Endothelial cell of umbilical vein (primary cell): ENCODE measurements around the gene PELI2. TPM values are rescaled to one million over a fixed set of nuclear protein-coding genes. Genes with fewer than 3 reads are reported as not detected.

Experiments used
- BruUV-seq: library from RNA; stranded (reverse); fragments of 400-500 nt; replicated peaks from 2 replicates; lab custom pipeline; 2021; lab: Mats Ljungman, UMichigan
- CTCF ChIA-PET: fragments of 300-600, 350-600 bp; sonication (Branson Sonifier 250); formaldehyde crosslinking; loops from one replicate; lab custom pipeline; 2021; ENCODE audit warnings: antibody characterized with exemption, inconsistent platforms; lab: Charles Lee
- POLR2A ChIA-PET: fragments of 300-600, 350-600 bp; sonication (Branson Sonifier 250); formaldehyde crosslinking; loops from one replicate; lab custom pipeline; 2021; ENCODE audit warnings: antibody characterized with exemption, inconsistent platforms; lab: Charles Lee
- DNase-seq: peaks from one replicate; pipeline ENCODE4 v3.0.0-alpha.2; 2011; ENCODE audit warnings: low read depth, low spot score
- FAIRE-seq: peaks from 2 replicates; lab custom pipeline; 2011; peaks lifted over from hg19 to GRCh38; lab: Jason Lieb, UNC
- H2AFZ ChIP-seq: 2 replicates; pipeline ENCODE4 v1.6.0; 2012; ENCODE audit warnings: low read depth, low read length, control low read depth, inconsistent platforms
- H3K27ac ChIP-seq: 2 replicates; pipeline ENCODE4 v1.5.1; 2011; ENCODE audit warnings: low read depth, mild to moderate bottlenecking, control low read depth, low read length, moderate library complexity; ENCODE audit not compliant: insufficient read depth
- H3K27me3 ChIP-seq, 2 experiments: 2 replicates each; pipeline versions ENCODE4 v1.6.0 to v1.6.1; 2011; ENCODE audit warnings: low read length in 2 of 2, mixed read lengths in 1 of 2; ENCODE audit not compliant: control insufficient read depth in 2 of 2, insufficient read depth in 2 of 2
- H3K36me3 ChIP-seq, 2 experiments: 2 replicates in 1 of 2; 3 replicates in 1 of 2; pipeline ENCODE4 v1.5.1; 2011; ENCODE audit warnings: low read length in 2 of 2, mild to moderate bottlenecking in 1 of 2, moderate library complexity in 1 of 2; ENCODE audit not compliant: control insufficient read depth in 2 of 2, insufficient read depth in 2 of 2; ENCODE audit errors: extremely low read depth in 1 of 2
- H3K4me1 ChIP-seq: 3 replicates; pipeline ENCODE4 v1.5.1; 2011; ENCODE audit warnings: mild to moderate bottlenecking, low read length; ENCODE audit not compliant: control insufficient read depth, insufficient read depth; ENCODE audit errors: extremely low read depth
- H3K4me2 ChIP-seq: 2 replicates; pipeline ENCODE4 v1.6.1; 2011; ENCODE audit warnings: low read length, control low read depth, mixed read lengths; ENCODE audit not compliant: insufficient read depth
- H3K4me3 ChIP-seq, 3 experiments: fragments of 200-600 bp in 1 of 3; sonication (generic), shearing (Covaris generic) in 1 of 3; replicated peaks in 1 of 3; 2 replicates each; pipeline ENCODE4 v1.5.1; 2011 to 2016; ENCODE audit warnings: control low read depth in 3 of 3, low read length in 3 of 3, mild to moderate bottlenecking in 2 of 3, inconsistent platforms in 1 of 3, low read depth in 1 of 3, moderate library complexity in 1 of 3; ENCODE audit not compliant: insufficient read depth in 1 of 3
- H3K79me2 ChIP-seq: 2 replicates; pipeline ENCODE4 v1.6.0; 2012; ENCODE audit warnings: low read length, inconsistent platforms; ENCODE audit not compliant: control insufficient read depth, insufficient read depth
- H3K9ac ChIP-seq: replicated peaks from 2 replicates; pipeline ENCODE3; 2011; ENCODE audit warnings: low read length, control low read depth; ENCODE audit not compliant: insufficient read depth; ENCODE audit errors: extremely low read depth
- H3K9me1 ChIP-seq: replicated peaks from 3 replicates; pipeline ENCODE4 v1.6.0; 2011; ENCODE audit warnings: mild to moderate bottlenecking, low read length; ENCODE audit not compliant: control insufficient read depth, insufficient read depth; ENCODE audit errors: extremely low read depth
- H3K9me3 ChIP-seq: replicated peaks from 2 replicates; pipeline ENCODE4 v1.5.1; 2012; ENCODE audit warnings: low read length, inconsistent platforms; ENCODE audit not compliant: control insufficient read depth, insufficient read depth
- H4K20me1 ChIP-seq: replicated peaks from 2 replicates; pipeline ENCODE3; 2011; ENCODE audit warnings: mild to moderate bottlenecking, low read length; ENCODE audit not compliant: control insufficient read depth, insufficient read depth; ENCODE audit errors: extremely low read depth
- CTCF ChIP-seq, 2 donors: IDR thresholded peaks; 1 replicate in 1 of 2; 2 replicates in 1 of 2; pipeline ENCODE4 v1.5.1; 2011; ENCODE audit warnings: low read length in 2 of 2, mild to moderate bottlenecking in 2 of 2, moderate library complexity in 2 of 2, control low read depth in 1 of 2, inconsistent platforms in 1 of 2, low read depth in 1 of 2; ENCODE audit not compliant: insufficient read depth in 1 of 2; ENCODE audit errors: extremely low read depth in 1 of 2
- EZH2 ChIP-seq: IDR thresholded peaks from 2 replicates; pipeline ENCODE4 v1.6.1; 2012; ENCODE audit warnings: borderline replicate concordance, low read depth, mild to moderate bottlenecking, moderate library complexity, low read length, inconsistent platforms; ENCODE audit not compliant: severe bottlenecking
- FOS ChIP-seq: IDR thresholded peaks from 2 replicates; pipeline ENCODE4 v1.6.1; 2011; ENCODE audit warnings: mild to moderate bottlenecking, low read length, moderate library complexity, borderline replicate concordance; ENCODE audit not compliant: insufficient read depth
- GATA2 ChIP-seq: IDR thresholded peaks from 2 replicates; pipeline ENCODE4 v1.7.0; 2011; ENCODE audit warnings: low read depth, mild to moderate bottlenecking, moderate library complexity, mixed read lengths, low read length; ENCODE audit not compliant: insufficient read length, insufficient read depth
- JUN ChIP-seq: IDR thresholded peaks from 2 replicates; pipeline ENCODE4 v1.6.1; 2011; ENCODE audit warnings: borderline replicate concordance, low read depth; ENCODE audit not compliant: insufficient read length, insufficient read depth
- MAX ChIP-seq: IDR thresholded peaks from 2 replicates; pipeline ENCODE4 v1.6.1; 2011; ENCODE audit not compliant: insufficient read depth, insufficient read length
- MYC ChIP-seq: IDR thresholded peaks from one replicate; pipeline ENCODE4 v1.6.1; 2011; ENCODE audit warnings: mild to moderate bottlenecking, low read depth, low read length
- POLR2A ChIP-seq: IDR thresholded peaks from 2 replicates; pipeline ENCODE4 v1.6.1; 2012; ENCODE audit warnings: low read depth, mild to moderate bottlenecking, control low read depth, low read length
- POLR2AphosphoS5 ChIP-seq: IDR thresholded peaks from 2 replicates; pipeline ENCODE4 v1.6.1; 2012; ENCODE audit warnings: low read depth, mild to moderate bottlenecking, control low read depth, low read length, moderate library complexity; ENCODE audit not compliant: insufficient read depth
- dilution Hi-C: fragments of 300-500 bp; cut with MboI; formaldehyde crosslinking; loops from one replicate; pipeline ENCODE4 v1.15.0; 2019; ENCODE audit warnings: low sequenced_read_pairs; ENCODE audit not compliant: extremely low pct_ligation_motif_present
- intact Hi-C: fragments of 100-400 bp; cut with micrococcal nuclease; formaldehyde crosslinking; loops from one replicate; pipeline ENCODE4 v1.10.0; 2022
- polyA plus RNA-seq, 4 experiments: library from polyadenylated mRNA; depleted of rRNA in 3 of 4; stranded (reverse) in 3 of 4; unstranded in 1 of 4; fragments of >200 nt; gene quantifications; 2 replicates each; pipeline versions ENCODE4 v1.2.1 to v1.2.3, GENCODE V29; 2011 to 2012; ENCODE audit warnings: missing spikeins in 1 of 4
- total RNA-seq: library from RNA; stranded (reverse); gene quantifications from 2 replicates; pipeline ENCODE4 v1.2.3, GENCODE V29; 2021

Gene PELI2
- total and polyA plus RNA-seq, 2 donors (not counting 3 experiments of a cell fraction or from before 2014, with no cell fraction given): 11.5 to 13.0 TPM

DNA sequence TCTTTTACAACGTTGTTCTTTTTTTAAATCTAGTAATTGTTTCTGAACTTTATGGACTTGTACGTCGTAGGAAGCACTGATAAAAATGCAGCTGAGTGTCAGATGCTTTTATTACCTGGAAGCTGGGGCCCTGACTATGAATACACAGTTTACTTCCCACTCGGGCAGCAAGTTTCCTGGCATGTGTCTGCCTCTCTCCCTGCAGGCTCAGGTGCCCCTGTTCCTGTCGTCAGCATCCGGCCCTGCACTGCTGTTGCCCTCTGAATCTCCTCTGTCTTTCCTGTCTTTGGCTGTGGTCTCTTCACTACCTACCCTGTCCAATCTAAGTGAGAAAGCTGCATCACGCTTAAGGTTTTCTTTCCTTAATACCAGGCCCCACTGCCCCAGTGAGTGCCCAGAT lies 75.8 kb downstream of the PELI2 start:
- ChIA-PET POLR2A (no interaction called here), CTCF (no interaction called here)
- Histone ChIP-seq H3K4me1 (peaks cover 14% of the 10 kb centered on the region), H2AFZ (no peak overlapping the region), H3K36me3 (no peaks in the 10 kb centered on the region), H4K20me1 (no peaks in the 10 kb centered on the region), H3K9me3 (no peaks in the 10 kb centered on the region), H3K79me2 (no peaks in the 10 kb centered on the region), H3K27ac (no peak overlapping the region), H3K4me3 (no peak overlapping the region), H3K9me1 (no peaks in the 10 kb centered on the region), H3K27me3 (no peaks in the 10 kb centered on the region), H3K9ac (no peak overlapping the region), H3K4me2 (no peak overlapping the region)
- no TSS peak for BruUV-seq
- FAIRE-seq (no peak), DNase-seq (no peak)
- dilution Hi-C loops (no loop called here), intact Hi-C loops (no loop called here)
- TF ChIP-seq POLR2A (no peak), GATA2 (no peak), FOS (no peak), MAX (no peak), EZH2 (no peak), CTCF (IDR thresholded peaks at IDR 0.05; ENCODE audit: extremely low read depth in 1 of 2, insufficient read depth in 1 of 2, low read depth in 1 of 2, low read length in 2 of 2) (no peak), POLR2AphosphoS5 (no peak), JUN (no peak), MYC (no peak)
